Measurements from ENCODE around the gene SEMA3G. TPM values are rescaled to one million over a fixed set of nuclear protein-coding genes. Genes with fewer than 3 reads are reported as not detected.

Gene SEMA3G
- total RNA-seq, 1 experiment from 2014 or later: 0.33 TPM

DNA sequence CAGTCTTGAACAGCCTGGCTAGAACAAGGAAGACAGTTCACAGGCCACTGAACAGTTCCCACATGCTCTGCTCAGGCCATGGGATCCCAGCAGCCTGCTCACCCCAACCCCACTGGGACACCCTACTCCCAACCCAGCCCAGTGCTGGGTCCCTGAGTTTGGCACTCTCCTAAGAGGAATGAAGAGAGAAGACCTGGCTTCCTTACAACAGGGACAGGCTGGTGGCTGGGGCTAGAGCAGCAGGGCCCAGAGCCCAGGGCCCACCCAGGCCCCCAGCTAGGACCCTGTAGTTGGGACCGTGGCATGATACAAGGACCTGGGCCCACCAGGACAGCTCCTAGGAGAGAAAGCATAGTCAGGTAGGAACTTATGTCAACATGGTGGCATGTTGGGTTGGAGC lies 43.4 kb downstream of the SEMA3G start:
- no peak overlapping the region for H3K4me3 Mint-ChIP-seq (ENCODE audit: low read depth, unreplicated experiment)
- H3K27ac Mint-ChIP-seq (ENCODE audit: unreplicated experiment): no peak overlapping the region
- TF ChIP-seq, protein P1, sequence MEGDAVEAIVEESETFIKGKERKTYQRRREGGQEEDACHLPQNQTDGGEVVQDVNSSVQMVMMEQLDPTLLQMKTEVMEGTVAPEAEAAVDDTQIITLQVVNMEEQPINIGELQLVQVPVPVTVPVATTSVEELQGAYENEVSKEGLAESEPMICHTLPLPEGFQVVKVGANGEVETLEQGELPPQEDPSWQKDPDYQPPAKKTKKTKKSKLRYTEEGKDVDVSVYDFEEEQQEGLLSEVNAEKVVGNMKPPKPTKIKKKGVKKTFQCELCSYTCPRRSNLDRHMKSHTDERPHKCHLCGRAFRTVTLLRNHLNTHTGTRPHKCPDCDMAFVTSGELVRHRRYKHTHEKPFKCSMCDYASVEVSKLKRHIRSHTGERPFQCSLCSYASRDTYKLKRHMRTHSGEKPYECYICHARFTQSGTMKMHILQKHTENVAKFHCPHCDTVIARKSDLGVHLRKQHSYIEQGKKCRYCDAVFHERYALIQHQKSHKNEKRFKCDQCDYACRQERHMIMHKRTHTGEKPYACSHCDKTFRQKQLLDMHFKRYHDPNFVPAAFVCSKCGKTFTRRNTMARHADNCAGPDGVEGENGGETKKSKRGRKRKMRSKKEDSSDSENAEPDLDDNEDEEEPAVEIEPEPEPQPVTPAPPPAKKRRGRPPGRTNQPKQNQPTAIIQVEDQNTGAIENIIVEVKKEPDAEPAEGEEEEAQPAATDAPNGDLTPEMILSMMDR (IDR thresholded peaks at IDR 0.05; ENCODE audit: unreplicated experiment): no peak
- intact Hi-C loops (cut with micrococcal nuclease; ENCODE audit: unreplicated experiment): no loop called here
- H3K4me1 Mint-ChIP-seq (ENCODE audit: low read depth, unreplicated experiment): no peaks in the 10 kb centered on the region
- no peak for DNase-seq
- peaks cover 35% of the 10 kb centered on the region for H3K36me3 Mint-ChIP-seq (ENCODE audit: insufficient read depth, unreplicated experiment)
- H3K27me3 Mint-ChIP-seq (ENCODE audit: unreplicated experiment): no peaks in the 10 kb centered on the region
- no peaks in the 10 kb centered on the region for H3K9me3 Mint-ChIP-seq (ENCODE audit: low read depth, unreplicated experiment)
- no TSS peak for BruUV-seq (replicated peaks)
- CTCF ChIA-PET: no interaction called here

DNA sequence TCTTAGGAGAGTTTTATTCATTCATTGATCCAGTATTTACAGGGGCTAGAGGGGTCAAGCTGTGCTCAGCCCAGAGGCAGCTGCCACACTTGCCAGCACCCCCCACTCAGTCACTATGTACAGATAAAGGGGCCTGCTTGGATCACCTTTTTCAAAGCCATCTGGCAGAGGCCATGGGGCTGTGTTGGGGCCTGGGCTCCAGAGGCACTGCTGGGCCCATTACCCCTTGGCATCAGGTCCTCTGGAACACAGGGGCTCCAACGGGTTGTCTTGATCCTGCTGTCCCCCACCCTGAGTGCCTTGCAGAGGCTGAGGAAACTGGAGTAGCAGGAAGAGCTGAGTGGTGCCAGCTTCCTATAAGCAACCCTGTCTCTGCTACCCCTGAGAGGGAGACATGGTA lies 43.9 kb downstream of the SEMA3G start:
- H3K4me3 Mint-ChIP-seq (ENCODE audit: low read depth, unreplicated experiment): no peak overlapping the region
- BruUV-seq (replicated peaks): no TSS peak
- H3K36me3 Mint-ChIP-seq (ENCODE audit: insufficient read depth, unreplicated experiment): peaks cover 34% of the 10 kb centered on the region
- no peaks in the 10 kb centered on the region for H3K9me3 Mint-ChIP-seq (ENCODE audit: low read depth, unreplicated experiment)
- H3K27ac Mint-ChIP-seq (ENCODE audit: unreplicated experiment): no peak overlapping the region
- no peak for DNase-seq
- CTCF ChIA-PET: no interaction called here
- H3K4me1 Mint-ChIP-seq (ENCODE audit: low read depth, unreplicated experiment): no peaks in the 10 kb centered on the region
- TF ChIP-seq, protein P1 (IDR thresholded peaks at IDR 0.05; ENCODE audit: unreplicated experiment): no peak
- intact Hi-C loops (cut with micrococcal nuclease; ENCODE audit: unreplicated experiment): no loop called here
- no peaks in the 10 kb centered on the region for H3K27me3 Mint-ChIP-seq (ENCODE audit: unreplicated experiment)

DNA sequence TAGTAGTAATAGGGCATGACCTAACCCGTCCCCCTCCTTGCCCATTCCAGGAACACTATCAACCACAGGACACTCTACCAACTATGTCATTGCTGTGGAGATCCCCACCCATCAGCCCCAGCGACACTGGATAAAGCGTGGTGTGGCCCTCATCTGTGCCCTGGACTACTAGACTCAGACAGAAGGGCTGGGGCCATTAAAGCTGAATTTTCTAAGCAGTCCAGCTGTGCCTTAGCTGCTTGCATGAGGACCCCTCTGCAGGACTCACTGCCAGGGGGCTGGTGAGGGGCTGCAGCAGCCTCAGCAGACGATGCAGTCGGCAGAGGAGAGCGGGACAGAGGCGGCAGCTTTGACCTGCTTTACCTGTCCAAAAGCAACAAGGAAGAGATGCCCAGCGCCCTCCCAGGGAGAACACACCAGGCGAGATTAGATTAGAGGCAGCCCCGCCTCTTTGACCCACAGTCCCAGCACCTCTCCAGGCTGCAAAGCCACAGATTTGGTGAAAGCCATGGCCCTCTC lies 44.6 kb downstream of the SEMA3G start:
- intact Hi-C loops (cut with micrococcal nuclease; ENCODE audit: unreplicated experiment): no loop called here
- CTCF ChIA-PET: no interaction called here
- TF ChIP-seq, protein P1 (IDR thresholded peaks at IDR 0.05; ENCODE audit: unreplicated experiment): no peak
- H3K9me3 Mint-ChIP-seq (ENCODE audit: low read depth, unreplicated experiment): no peaks in the 10 kb centered on the region
- H3K4me1 Mint-ChIP-seq (ENCODE audit: low read depth, unreplicated experiment): no peaks in the 10 kb centered on the region
- no peak for DNase-seq
- no peaks in the 10 kb centered on the region for H3K27me3 Mint-ChIP-seq (ENCODE audit: unreplicated experiment)
- BruUV-seq (replicated peaks): no TSS peak
- no peak overlapping the region for H3K4me3 Mint-ChIP-seq (ENCODE audit: low read depth, unreplicated experiment)
- H3K36me3 Mint-ChIP-seq (ENCODE audit: insufficient read depth, unreplicated experiment): peaks cover 29% of the 10 kb centered on the region
- H3K27ac Mint-ChIP-seq (ENCODE audit: unreplicated experiment): no peak overlapping the region

DNA sequence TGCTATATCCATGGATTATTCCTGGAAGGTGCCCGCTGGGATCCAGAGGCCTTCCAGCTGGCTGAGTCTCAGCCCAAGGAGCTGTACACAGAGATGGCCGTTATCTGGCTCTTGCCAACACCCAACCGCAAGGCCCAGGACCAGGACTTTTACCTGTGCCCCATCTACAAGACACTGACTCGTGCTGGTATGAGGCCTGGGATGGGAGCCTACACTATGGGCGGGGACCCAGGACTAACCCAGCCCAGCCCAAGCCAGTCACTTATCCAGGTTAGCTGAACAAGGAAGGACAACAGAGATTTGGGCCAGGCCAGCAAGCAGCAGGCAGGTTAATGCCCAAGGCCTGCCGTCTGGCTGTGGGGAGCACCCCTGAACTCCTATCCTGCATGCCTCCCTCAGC lies 45.3 kb downstream of the SEMA3G start:
- CTCF ChIA-PET: no interaction called here
- Mint-ChIP-seq H3K36me3 (ENCODE audit: insufficient read depth, unreplicated experiment) (peaks cover 29% of the 10 kb centered on the region), H3K4me3 (ENCODE audit: low read depth, unreplicated experiment) (no peak overlapping the region), H3K4me1 (ENCODE audit: low read depth, unreplicated experiment) (no peaks in the 10 kb centered on the region), H3K27me3 (ENCODE audit: unreplicated experiment) (no peaks in the 10 kb centered on the region), H3K9me3 (ENCODE audit: low read depth, unreplicated experiment) (no peaks in the 10 kb centered on the region), H3K27ac (ENCODE audit: unreplicated experiment) (no peak overlapping the region)
- DNase-seq: no peak
- intact Hi-C loops (cut with micrococcal nuclease; ENCODE audit: unreplicated experiment): no loop called here
- TF ChIP-seq, protein P1 (IDR thresholded peaks at IDR 0.05; ENCODE audit: unreplicated experiment): no peak
- no TSS peak for BruUV-seq (replicated peaks)
